KOPT-K1 (cell line): ENCODE results near the gene IL16.
"Not testable (repeated sequence)": the region's sequence is repeated elsewhere in the genome, so short reads cannot be mapped to it uniquely, and the experiment has no call there.

Experiments
- H3K27ac ChIP-seq: fragments of 200-600 bp; sonication (generic); 2 replicates; pipeline ENCODE4 v1.5.1; 2016; ENCODE audit warnings: antibody characterized with exemption, mild to moderate bottlenecking, low read depth, low read length; ENCODE audit not compliant: poor library complexity, severe bottlenecking
- H3K36me3 ChIP-seq: fragments of 200-600 bp; sonication (generic); 2 replicates; pipeline ENCODE4 v1.5.1; 2017; ENCODE audit warnings: antibody characterized with exemption, mild to moderate bottlenecking, low read length, moderate library complexity; ENCODE audit not compliant: insufficient read depth
- H3K9me3 ChIP-seq: fragments of 200-600 bp; sonication (generic); 2 replicates; pipeline ENCODE4 v1.5.1; 2017; ENCODE audit warnings: antibody characterized with exemption, low read length, mild to moderate bottlenecking; ENCODE audit not compliant: insufficient read depth, poor library complexity, severe bottlenecking

IL16 gene

GRCh38 chr15:81323944-81324881 is 127.5 kb downstream of the IL16 start, which contains the start of gene STARD5:
TSS of gene STARD5 (minus strand) at chr15:81324141. CDS start at chr15:81324099, 42 bp downstream.
- H3K9me3 ChIP-seq: no peaks in the 10 kb centered on the region
- H3K36me3 ChIP-seq: peaks cover 5% of the 10 kb centered on the region
- H3K27ac ChIP-seq: peak within 1 kb of the TSS; percentile 37

GRCh38 chr15:81326466-81327212 is 130.0 kb downstream of the IL16 start:
- no peak overlapping the region for H3K27ac ChIP-seq
- no peaks in the 10 kb centered on the region for H3K36me3 ChIP-seq
- no peaks in the 10 kb centered on the region for H3K9me3 ChIP-seq

GRCh38 chr15:81327516-81327915 is 130.8 kb downstream of the IL16 start:
- Histone ChIP-seq H3K36me3 (no peaks in the 10 kb centered on the region), H3K27ac (no peak overlapping the region), H3K9me3 (no peaks in the 10 kb centered on the region)

- H3K27ac ChIP-seq: no peak overlapping the region
- no peaks in the 10 kb centered on the region for H3K36me3 ChIP-seq
- H3K9me3 ChIP-seq: no peaks in the 10 kb centered on the region
Measured at GRCh38 chr15:81329446-81329845, 132.8 kb downstream of the IL16 start.

GRCh38 chr15:81330366-81331090 is 133.8 kb downstream of the IL16 start:
- no peak overlapping the region for H3K27ac ChIP-seq
- no peaks in the 10 kb centered on the region for H3K36me3 ChIP-seq
- no peaks in the 10 kb centered on the region for H3K9me3 ChIP-seq

- not testable (repeated sequence) for H3K27ac ChIP-seq, H3K9me3 ChIP-seq, H3K36me3 ChIP-seq
Measured at GRCh38 chr15:81331141-81331540, 134.5 kb downstream of the IL16 start.

- Histone ChIP-seq H3K36me3 (no peaks in the 10 kb centered on the region), H3K9me3 (no peaks in the 10 kb centered on the region), H3K27ac (no peak overlapping the region)
Measured at GRCh38 chr15:81331600-81331999, 134.9 kb downstream of the IL16 start.

- H3K27ac ChIP-seq: no peak overlapping the region
- H3K9me3 ChIP-seq: no peaks in the 10 kb centered on the region
- no peaks in the 10 kb centered on the region for H3K36me3 ChIP-seq
Measured at GRCh38 chr15:81332326-81332725, 135.6 kb downstream of the IL16 start.

GRCh38 chr15:81333363-81333762 is 136.7 kb downstream of the IL16 start:
- no peaks in the 10 kb centered on the region for H3K36me3 ChIP-seq
- H3K9me3 ChIP-seq: no peaks in the 10 kb centered on the region
- no peak overlapping the region for H3K27ac ChIP-seq

- Histone ChIP-seq H3K27ac (no peak overlapping the region), H3K36me3 (no peaks in the 10 kb centered on the region), H3K9me3 (no peaks in the 10 kb centered on the region)
Measured at GRCh38 chr15:81334768-81335435, 138.2 kb downstream of the IL16 start.

GRCh38 chr15:81335631-81336030 is 139.0 kb downstream of the IL16 start:
- H3K27ac ChIP-seq: no peak overlapping the region
- no peaks in the 10 kb centered on the region for H3K36me3 ChIP-seq
- H3K9me3 ChIP-seq: no peaks in the 10 kb centered on the region

GRCh38 chr15:81336568-81336967 is 139.9 kb downstream of the IL16 start:
- Histone ChIP-seq H3K27ac (no peak overlapping the region), H3K36me3 (no peaks in the 10 kb centered on the region), H3K9me3 (no peaks in the 10 kb centered on the region)

- H3K27ac ChIP-seq: no peak overlapping the region
- no peaks in the 10 kb centered on the region for H3K9me3 ChIP-seq
Measured at GRCh38 chr15:81337241-81337640, 140.6 kb downstream of the IL16 start.

GRCh38 chr15:81337713-81338157 is 141.1 kb downstream of the IL16 start:
- Histone ChIP-seq H3K36me3 (no peaks in the 10 kb centered on the region), H3K27ac (no peak overlapping the region)

More at GRCh38 chr15:81337241-81337640, 140.6 kb downstream of the IL16 start:
- H3K36me3 ChIP-seq: no peaks in the 10 kb centered on the region

More at GRCh38 chr15:81337713-81338157, 141.1 kb downstream of the IL16 start:
- H3K9me3 ChIP-seq: no peaks in the 10 kb centered on the region
